Liver (tissue), 3 donors: ENCODE results near the gene CUL4A.

Experiments
- EGR1 ChIP-seq, 2 donors: IDR thresholded peaks; 2 replicates each; pipeline ENCODE4 v1.6.1; 2016 to 2018; ENCODE audit warnings: antibody characterized with exemption in 2 of 2, low read depth in 2 of 2
- FOXA1 ChIP-seq: IDR thresholded peaks from 2 replicates; pipeline ENCODE4 v1.6.1; 2016; ENCODE audit warnings: antibody characterized with exemption
- SP1 ChIP-seq: IDR thresholded peaks from 2 replicates; pipeline ENCODE4 v1.6.1; 2018; ENCODE audit warnings: antibody characterized with exemption, mild to moderate bottlenecking
- YY1 ChIP-seq: IDR thresholded peaks from 2 replicates; pipeline ENCODE4 v1.6.1; 2016; ENCODE audit warnings: antibody characterized with exemption, mild to moderate bottlenecking
- TF ChIP-seq, protein P1 (sequence below): fragments of 150-350 bp; IDR thresholded peaks from 2 replicates; pipeline ENCODE4 v1.5.1; 2017; ENCODE audit warnings: improper control_type of control experiment, low read depth, low read length; ENCODE audit not compliant: missing input control
- TF ChIP-seq, protein P2 (sequence below): IDR thresholded peaks from 2 replicates; pipeline ENCODE4 v1.6.1; 2016; ENCODE audit warnings: antibody characterized with exemption
- TF ChIP-seq, protein P3 (sequence below): IDR thresholded peaks from 2 replicates; pipeline ENCODE4 v1.6.1; 2016; ENCODE audit warnings: antibody characterized with exemption, mild to moderate bottlenecking
- TF ChIP-seq, protein P4 (sequence below): IDR thresholded peaks from 2 replicates; pipeline ENCODE4 v1.6.1; 2016; ENCODE audit warnings: antibody characterized with exemption
- donor health status: healthy.
- donor health status: healthy.

DNA sequence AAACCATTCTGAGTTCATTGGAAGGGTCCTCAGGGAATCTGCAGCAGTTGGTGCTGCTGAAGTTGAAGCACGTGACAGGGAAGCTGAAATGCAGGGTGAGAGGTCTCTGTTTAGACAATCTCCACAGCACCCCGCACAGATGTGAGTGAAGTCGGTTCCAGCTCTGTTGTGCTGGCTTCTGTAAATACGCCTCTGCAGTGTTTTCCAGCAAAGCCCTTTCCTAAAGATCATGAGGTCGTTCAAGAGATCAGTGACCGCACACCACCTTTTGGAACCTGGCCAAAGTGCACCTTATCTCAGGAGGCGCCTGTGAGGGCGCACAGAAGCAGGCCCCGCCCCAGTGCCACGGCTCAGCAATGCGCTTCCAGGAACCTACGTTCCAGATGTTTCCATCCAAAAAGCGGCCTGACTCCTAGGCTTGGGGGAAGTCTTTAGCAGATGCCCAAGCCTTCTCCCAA, 10.8 kb downstream of the CUL4A start:
- TF ChIP-seq, protein P1, sequence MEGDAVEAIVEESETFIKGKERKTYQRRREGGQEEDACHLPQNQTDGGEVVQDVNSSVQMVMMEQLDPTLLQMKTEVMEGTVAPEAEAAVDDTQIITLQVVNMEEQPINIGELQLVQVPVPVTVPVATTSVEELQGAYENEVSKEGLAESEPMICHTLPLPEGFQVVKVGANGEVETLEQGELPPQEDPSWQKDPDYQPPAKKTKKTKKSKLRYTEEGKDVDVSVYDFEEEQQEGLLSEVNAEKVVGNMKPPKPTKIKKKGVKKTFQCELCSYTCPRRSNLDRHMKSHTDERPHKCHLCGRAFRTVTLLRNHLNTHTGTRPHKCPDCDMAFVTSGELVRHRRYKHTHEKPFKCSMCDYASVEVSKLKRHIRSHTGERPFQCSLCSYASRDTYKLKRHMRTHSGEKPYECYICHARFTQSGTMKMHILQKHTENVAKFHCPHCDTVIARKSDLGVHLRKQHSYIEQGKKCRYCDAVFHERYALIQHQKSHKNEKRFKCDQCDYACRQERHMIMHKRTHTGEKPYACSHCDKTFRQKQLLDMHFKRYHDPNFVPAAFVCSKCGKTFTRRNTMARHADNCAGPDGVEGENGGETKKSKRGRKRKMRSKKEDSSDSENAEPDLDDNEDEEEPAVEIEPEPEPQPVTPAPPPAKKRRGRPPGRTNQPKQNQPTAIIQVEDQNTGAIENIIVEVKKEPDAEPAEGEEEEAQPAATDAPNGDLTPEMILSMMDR: no peak
- TF ChIP-seq, protein P2, sequence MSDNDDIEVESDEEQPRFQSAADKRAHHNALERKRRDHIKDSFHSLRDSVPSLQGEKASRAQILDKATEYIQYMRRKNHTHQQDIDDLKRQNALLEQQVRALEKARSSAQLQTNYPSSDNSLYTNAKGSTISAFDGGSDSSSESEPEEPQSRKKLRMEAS: peak; percentile 79
- peak; percentile 90 for TF ChIP-seq SP1
- TF ChIP-seq, protein P3, sequence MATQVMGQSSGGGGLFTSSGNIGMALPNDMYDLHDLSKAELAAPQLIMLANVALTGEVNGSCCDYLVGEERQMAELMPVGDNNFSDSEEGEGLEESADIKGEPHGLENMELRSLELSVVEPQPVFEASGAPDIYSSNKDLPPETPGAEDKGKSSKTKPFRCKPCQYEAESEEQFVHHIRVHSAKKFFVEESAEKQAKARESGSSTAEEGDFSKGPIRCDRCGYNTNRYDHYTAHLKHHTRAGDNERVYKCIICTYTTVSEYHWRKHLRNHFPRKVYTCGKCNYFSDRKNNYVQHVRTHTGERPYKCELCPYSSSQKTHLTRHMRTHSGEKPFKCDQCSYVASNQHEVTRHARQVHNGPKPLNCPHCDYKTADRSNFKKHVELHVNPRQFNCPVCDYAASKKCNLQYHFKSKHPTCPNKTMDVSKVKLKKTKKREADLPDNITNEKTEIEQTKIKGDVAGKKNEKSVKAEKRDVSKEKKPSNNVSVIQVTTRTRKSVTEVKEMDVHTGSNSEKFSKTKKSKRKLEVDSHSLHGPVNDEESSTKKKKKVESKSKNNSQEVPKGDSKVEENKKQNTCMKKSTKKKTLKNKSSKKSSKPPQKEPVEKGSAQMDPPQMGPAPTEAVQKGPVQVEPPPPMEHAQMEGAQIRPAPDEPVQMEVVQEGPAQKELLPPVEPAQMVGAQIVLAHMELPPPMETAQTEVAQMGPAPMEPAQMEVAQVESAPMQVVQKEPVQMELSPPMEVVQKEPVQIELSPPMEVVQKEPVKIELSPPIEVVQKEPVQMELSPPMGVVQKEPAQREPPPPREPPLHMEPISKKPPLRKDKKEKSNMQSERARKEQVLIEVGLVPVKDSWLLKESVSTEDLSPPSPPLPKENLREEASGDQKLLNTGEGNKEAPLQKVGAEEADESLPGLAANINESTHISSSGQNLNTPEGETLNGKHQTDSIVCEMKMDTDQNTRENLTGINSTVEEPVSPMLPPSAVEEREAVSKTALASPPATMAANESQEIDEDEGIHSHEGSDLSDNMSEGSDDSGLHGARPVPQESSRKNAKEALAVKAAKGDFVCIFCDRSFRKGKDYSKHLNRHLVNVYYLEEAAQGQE: peak; percentile 53
- TF ChIP-seq EGR1 (IDR thresholded peaks at IDR 0.05; ENCODE audit: low read depth in 2 of 2): peak; percentile 38 to 69
- peak; percentile 52 for TF ChIP-seq YY1
- peak; percentile 82 for TF ChIP-seq FOXA1
- TF ChIP-seq, protein P4, sequence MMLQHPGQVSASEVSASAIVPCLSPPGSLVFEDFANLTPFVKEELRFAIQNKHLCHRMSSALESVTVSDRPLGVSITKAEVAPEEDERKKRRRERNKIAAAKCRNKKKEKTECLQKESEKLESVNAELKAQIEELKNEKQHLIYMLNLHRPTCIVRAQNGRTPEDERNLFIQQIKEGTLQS: no peak
